Esophagus squamous epithelium (tissue), 4 donors: ENCODE measurements around the gene PGA3.

ENCODE experiments used
- POLR2A ChIP-seq, 4 donors: fragments of 450-650 bp; IDR thresholded peaks; one replicate each; pipeline ENCODE4 v1.6.1; 2017; ENCODE audit warnings: antibody characterized with exemption in 4 of 4, mild to moderate bottlenecking in 4 of 4, moderate library complexity in 3 of 4
- TF ChIP-seq, protein P1 (sequence below), 6 experiments: fragments of 450-650 bp in 4 of 6; fragments of 200-600 bp in 2 of 6; sonication (generic) in 2 of 6; IDR thresholded peaks; one replicate each; pipeline ENCODE4 v1.5.1; 2016 to 2019; ENCODE audit warnings: antibody characterized with exemption in 6 of 6, mild to moderate bottlenecking in 4 of 6, moderate library complexity in 4 of 6

GRCh38 chr11:61154528-61154927, 48.8 kb upstream of the PGA3 start:
- no peak for TF ChIP-seq POLR2A (IDR thresholded peaks at IDR 0.05)
- TF ChIP-seq, protein P1, sequence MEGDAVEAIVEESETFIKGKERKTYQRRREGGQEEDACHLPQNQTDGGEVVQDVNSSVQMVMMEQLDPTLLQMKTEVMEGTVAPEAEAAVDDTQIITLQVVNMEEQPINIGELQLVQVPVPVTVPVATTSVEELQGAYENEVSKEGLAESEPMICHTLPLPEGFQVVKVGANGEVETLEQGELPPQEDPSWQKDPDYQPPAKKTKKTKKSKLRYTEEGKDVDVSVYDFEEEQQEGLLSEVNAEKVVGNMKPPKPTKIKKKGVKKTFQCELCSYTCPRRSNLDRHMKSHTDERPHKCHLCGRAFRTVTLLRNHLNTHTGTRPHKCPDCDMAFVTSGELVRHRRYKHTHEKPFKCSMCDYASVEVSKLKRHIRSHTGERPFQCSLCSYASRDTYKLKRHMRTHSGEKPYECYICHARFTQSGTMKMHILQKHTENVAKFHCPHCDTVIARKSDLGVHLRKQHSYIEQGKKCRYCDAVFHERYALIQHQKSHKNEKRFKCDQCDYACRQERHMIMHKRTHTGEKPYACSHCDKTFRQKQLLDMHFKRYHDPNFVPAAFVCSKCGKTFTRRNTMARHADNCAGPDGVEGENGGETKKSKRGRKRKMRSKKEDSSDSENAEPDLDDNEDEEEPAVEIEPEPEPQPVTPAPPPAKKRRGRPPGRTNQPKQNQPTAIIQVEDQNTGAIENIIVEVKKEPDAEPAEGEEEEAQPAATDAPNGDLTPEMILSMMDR (IDR thresholded peaks at IDR 0.05) = no peak
